Upper lobe of left lung (tissue), 4 donors: Measurements from ENCODE around the gene ABL1.

Experiments
- EP300 ChIP-seq, 4 donors: sonication (generic); formaldehyde crosslinking; IDR thresholded peaks; one replicate each; pipeline ENCODE4 v1.5.1; 2017; ENCODE audit warnings: antibody characterized with exemption in 4 of 4, control low read depth in 2 of 4
- POLR2A ChIP-seq, 4 donors: fragments of 450-650 bp; IDR thresholded peaks; one replicate each; pipeline ENCODE4 v1.5.1; 2016 to 2017; ENCODE audit warnings: antibody characterized with exemption in 4 of 4, mild to moderate bottlenecking in 2 of 4
- TF ChIP-seq, protein P1 (sequence below), 6 experiments: fragments of 450-650 bp in 4 of 6; fragments of 200-600 bp in 2 of 6; sonication (generic) in 2 of 6; IDR thresholded peaks; one replicate each; pipeline ENCODE4 v1.5.1; 2016 to 2019; ENCODE audit warnings: antibody characterized with exemption in 6 of 6

DNA sequence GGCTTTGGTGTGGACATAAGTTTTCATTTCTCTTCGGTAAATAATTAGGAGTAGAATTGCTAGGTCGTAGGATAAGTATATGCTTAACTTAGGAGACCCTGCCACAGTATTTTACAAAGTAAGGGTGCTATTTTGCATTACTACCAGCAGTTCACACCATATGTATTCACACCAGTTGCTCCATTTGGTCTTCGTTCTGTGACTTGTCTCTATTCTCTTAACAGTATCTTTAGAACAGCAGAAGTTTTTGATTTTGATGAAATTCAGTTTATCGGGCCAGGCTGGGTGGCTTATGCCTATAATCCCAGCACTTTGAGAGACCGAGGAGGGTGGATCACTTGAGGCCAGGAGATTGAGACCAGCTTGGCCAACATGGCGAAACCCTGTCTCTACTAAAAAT, 17.1 kb upstream of the ABL1 start:
- TF ChIP-seq, protein P1, sequence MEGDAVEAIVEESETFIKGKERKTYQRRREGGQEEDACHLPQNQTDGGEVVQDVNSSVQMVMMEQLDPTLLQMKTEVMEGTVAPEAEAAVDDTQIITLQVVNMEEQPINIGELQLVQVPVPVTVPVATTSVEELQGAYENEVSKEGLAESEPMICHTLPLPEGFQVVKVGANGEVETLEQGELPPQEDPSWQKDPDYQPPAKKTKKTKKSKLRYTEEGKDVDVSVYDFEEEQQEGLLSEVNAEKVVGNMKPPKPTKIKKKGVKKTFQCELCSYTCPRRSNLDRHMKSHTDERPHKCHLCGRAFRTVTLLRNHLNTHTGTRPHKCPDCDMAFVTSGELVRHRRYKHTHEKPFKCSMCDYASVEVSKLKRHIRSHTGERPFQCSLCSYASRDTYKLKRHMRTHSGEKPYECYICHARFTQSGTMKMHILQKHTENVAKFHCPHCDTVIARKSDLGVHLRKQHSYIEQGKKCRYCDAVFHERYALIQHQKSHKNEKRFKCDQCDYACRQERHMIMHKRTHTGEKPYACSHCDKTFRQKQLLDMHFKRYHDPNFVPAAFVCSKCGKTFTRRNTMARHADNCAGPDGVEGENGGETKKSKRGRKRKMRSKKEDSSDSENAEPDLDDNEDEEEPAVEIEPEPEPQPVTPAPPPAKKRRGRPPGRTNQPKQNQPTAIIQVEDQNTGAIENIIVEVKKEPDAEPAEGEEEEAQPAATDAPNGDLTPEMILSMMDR (IDR thresholded peaks at IDR 0.05), result no peak
- TF ChIP-seq POLR2A (IDR thresholded peaks at IDR 0.05), result no peak
- TF ChIP-seq EP300 (IDR thresholded peaks at IDR 0.05), result no peak
